AG04449 (cell line): ENCODE data around the gene KLF15.

Experiments
- CTCF ChIA-PET: fragments of 350-600 bp; formaldehyde crosslinking; extraction: SDS; loops from one replicate; lab custom pipeline; 2021; ENCODE audit warnings: antibody characterized with exemption; lab: Yijun Ruan, JAX
- POLR2A ChIA-PET: fragments of 400-600, 350-600 bp; formaldehyde crosslinking; extraction: SDS; loops from one replicate; lab custom pipeline; 2020; ENCODE audit warnings: antibody characterized with exemption, inconsistent platforms; lab: Yijun Ruan, JAX
- DNase-seq: peaks from one replicate; pipeline ENCODE4 v3.0.0-alpha.2; 2010; ENCODE audit warnings: low read depth, low spot score
- H3K4me3 ChIP-seq: 2 replicates; pipeline ENCODE4 v1.5.1; 2011; ENCODE audit warnings: low read depth, mild to moderate bottlenecking, control low read depth, low read length
- CTCF ChIP-seq: IDR thresholded peaks from one replicate; pipeline ENCODE4 v1.5.1; 2011; ENCODE audit warnings: mild to moderate bottlenecking, moderate library complexity, low read length, control low read depth, inconsistent platforms; ENCODE audit not compliant: insufficient read depth; ENCODE audit errors: missing control alignments

Gene KLF15

GRCh38 chr3:126300001-126300760, 57.0 kb downstream of the KLF15 start:
- POLR2A ChIA-PET = no interaction called here
- no peak overlapping the region for H3K4me3 ChIP-seq
- DNase-seq = no peak
- CTCF ChIA-PET = no interaction called here
- no peak for TF ChIP-seq CTCF

GRCh38 chr3:126295407-126295939, 61.7 kb downstream of the KLF15 start:
- no peak for TF ChIP-seq CTCF

GRCh38 chr3:126294211-126294808, 62.9 kb downstream of the KLF15 start:
- CTCF ChIA-PET = no interaction called here
- no peak for TF ChIP-seq CTCF
- POLR2A ChIA-PET = no interaction called here
- no peak for DNase-seq
- no peak overlapping the region for H3K4me3 ChIP-seq

More at GRCh38 chr3:126295407-126295939, 61.7 kb downstream of the KLF15 start:
- ChIA-PET POLR2A (no interaction called here), CTCF (no interaction called here)
- H3K4me3 ChIP-seq = no peak overlapping the region
- no peak for DNase-seq

GRCh38 chr3:126293370-126294082, 63.7 kb downstream of the KLF15 start:
- TF ChIP-seq CTCF = no peak
- ChIA-PET POLR2A (no interaction called here), CTCF (no interaction called here)
- no peak for DNase-seq
- H3K4me3 ChIP-seq = no peak overlapping the region
